ENCODE results near the gene ADORA2A.
"Not testable (repeated sequence)": the region's sequence is repeated elsewhere in the genome, so short reads cannot be mapped to it uniquely, and the experiment has no call there.

The ADORA2A gene

DNA sequence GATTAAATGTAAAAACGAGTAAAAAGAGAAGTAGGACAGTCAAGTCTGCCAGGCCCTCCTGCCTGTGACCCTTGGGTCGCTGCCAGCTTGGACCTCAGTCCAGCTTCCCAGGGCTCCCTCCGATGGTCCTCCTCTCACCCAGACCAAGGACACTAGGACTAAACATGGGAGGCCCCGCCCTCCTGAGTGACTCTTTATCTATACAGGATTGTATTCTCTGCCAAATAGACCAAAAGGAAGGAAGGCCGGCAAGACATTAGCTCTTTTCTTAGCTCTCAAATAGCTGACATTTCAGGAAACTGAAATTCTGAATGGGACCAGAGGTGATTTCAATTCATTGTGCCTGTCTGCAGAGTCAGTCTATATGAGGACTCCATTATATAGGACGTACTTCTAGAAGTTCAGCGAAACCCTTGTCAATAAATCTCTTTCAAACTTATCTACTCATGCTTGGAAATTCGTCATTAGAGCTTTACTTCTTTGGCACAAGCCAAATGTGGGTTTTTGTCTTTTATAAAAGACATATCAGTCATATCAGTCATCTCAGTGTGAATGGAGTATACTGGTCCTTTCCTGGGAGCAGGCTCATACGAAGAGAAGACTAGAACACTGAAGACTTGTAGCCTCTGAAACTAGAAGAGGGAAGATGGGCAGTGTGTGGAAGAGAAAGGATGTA lies 28.5 kb downstream of the ADORA2A start:
- no peak for DNase-seq

GRCh38 chr22:24457894-24458420 lies 30.6 kb downstream of the ADORA2A start:
- DNase-seq: no peak

- no peak for DNase-seq
These were observed 32.5 kb downstream of the ADORA2A start for GRCh38 chr22:24459911-24460310.

- no peak for DNase-seq
These were observed 33.2 kb downstream of the ADORA2A start for GRCh38 chr22:24460418-24461089.

GRCh38 chr22:24463071-24463760 lies 35.8 kb downstream of the ADORA2A start:
- no peak for DNase-seq

DNA sequence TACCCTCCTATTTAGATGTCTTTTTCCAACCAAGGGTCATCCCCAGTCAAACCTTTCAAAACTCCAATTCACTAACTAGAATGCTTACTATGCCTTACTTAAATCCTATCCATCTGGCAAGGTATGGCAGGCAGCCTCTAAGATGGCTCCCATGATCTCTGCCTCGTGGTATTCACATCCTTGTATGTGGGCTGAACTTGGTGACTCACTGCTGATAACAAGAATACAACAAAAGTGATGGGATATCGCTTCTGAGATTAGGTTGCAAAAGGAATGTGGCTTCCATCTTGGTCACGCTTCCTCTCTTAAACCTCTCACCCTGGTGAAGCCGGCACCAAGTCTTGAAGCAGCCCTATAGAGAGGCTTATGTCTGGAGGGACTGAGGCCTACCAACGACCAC lies 38.2 kb downstream of the ADORA2A start:
- no peak for DNase-seq

GRCh38 chr22:24465975-24466374 lies 38.6 kb downstream of the ADORA2A start:
- DNase-seq: no peak

DNA sequence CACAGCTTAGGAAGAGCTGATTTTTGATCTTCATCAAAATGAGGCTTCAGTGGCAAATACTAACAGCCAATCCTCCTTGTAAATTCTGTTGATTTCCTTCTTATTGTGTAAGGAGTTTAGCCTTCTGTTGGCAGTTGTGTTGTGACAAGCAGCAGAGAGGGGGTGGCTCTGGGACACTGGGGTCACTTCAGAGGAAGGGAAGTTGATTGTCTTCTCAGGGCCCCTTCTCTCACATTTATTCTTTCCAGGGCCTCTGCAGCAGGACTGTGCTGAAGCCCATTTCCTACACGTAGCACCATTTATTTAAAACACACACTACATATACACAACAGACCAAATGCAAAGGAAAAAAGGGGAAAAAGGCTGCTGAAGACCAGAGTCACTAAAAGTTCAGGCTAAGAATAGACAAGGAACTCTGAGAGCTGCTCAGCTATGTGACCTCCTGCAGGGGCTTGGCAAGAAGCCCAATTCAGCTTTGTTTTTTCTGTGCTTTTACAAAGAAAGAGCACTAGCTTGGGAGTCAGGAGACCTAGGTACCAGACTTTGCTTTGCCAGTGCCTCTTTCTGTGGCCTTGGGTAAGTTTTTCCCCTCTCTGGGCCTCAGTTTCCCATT lies 39.4 kb downstream of the ADORA2A start:
- peak; percentile 57 for DNase-seq

DNA sequence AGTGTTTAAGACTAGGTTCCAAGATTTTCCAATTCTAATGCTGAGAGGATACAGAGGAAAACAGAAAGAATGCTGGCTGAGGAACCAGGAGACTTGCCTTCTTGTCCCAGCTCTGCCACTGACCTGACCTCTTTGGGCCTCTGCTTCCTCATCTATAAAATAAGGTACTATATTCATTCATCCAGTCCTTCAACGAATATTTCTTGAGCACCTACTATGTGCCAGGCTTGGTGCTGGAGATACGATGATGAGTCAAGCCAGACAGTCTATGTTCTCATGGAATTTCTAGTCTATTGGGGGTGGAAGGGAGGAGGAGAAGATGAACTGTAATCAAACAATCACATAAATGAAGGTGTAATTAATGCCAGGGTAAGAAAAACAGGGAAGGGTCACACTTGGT lies 39.9 kb downstream of the ADORA2A start:
- no peak for DNase-seq

- DNase-seq: no peak
These were observed 44.2 kb downstream of the ADORA2A start for GRCh38 chr22:24471570-24471969.

DNA sequence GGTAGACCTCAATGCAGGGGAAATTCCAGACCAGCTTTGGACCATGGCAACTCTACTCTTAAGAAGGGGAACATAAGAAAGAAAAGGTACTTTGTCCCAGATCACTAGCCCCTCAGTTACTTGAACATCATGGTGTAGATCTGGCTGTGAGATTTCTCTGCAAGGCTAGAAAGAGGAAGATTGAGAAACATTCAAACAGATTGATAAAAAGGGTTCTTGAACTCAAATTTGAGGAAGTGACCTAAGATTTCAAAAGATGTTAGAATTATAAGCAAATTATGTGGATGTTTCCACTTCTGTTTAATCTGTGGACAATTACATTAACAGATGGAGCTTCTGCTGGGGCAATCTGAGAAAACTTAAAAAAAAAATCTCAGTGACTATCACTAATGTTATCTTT lies 45.9 kb downstream of the ADORA2A start:
- no peak for DNase-seq

DNA sequence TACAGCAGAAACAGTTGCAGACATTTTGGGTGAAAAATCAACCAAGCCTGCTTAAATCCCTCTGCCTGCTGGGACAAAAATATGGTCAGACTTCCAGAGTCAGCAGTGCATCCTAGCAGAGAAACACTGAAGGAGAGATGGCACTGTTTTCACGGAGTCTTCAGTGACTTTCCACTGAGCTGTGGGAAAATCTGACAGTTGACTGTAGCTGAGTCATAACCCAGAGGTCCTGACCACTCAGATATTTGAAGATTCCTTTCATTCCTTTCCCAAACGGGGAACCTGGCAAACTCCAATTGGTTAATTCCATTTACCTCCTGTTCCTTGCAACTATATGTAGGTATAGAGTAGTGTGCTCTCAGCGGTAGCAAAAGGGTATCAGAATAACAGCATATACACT lies 46.8 kb downstream of the ADORA2A start:
- DNase-seq: no peak

DNA sequence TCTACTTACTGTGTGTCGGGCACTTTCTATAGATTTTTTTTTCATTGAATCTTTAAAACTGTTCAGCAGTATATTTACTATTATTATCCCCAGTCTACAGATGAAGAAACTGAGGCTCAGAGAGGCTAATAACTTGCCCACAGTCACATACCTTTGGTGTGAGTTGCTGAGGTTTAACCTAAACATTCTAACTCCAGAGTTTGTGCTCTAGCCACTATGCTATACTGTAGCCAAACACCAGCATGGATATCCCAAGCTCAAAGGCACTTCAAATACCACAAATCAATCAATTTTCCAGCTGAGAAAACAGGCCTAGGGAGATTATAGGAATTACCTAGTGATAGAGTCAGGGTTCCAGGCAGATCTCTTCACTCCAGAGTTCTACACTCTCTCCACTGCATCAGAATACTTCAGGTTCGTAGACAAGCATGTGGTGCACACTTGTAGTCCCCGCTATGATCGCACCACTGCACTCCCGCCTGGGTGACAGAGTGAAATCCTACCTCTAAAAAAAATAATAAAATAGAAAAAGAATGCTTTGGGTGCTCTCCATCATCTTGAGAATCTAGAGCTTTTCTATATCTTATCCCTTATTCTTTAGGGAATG lies 47.4 kb downstream of the ADORA2A start:
- no peak for DNase-seq

GRCh38 chr22:24481641-24482040 lies 54.2 kb downstream of the ADORA2A start:
- DNase-seq: no peak

- no peak for DNase-seq
These were observed 55.2 kb downstream of the ADORA2A start for GRCh38 chr22:24482575-24482974.

GRCh38 chr22:24482998-24483397 lies 55.6 kb downstream of the ADORA2A start:
- no peak for DNase-seq

DNA sequence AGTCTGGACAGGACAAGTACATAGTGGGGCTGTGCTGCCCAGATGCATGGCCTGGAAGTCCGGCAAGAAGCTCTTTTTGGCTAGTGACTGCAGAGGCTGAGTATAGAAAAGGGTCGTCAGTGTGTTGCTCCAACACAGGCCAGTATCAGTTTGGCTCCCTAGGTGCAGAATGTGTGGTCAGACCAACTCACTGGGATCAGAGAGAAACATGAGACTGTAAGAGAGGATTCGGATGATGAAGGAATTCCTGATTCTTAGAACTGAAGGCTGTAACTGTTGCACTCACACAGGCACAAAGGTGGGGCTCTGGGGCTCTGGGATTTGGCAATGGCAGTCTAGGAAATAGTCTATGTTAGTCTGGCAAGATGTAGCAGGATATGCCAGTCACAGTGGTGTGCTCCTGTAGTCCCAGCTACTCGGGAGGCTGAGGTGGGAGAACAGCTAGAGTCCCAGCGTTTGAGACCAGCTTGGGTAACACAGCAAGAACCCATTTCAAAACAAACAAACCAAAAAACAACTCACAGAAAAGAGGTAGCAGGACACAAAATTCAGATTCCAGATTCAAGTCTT lies 56.7 kb downstream of the ADORA2A start:
- DNase-seq: no peak

GRCh38 chr22:24485170-24485569 lies 57.8 kb downstream of the ADORA2A start:
- no peak for DNase-seq

- DNase-seq: no peak
These were observed 58.2 kb downstream of the ADORA2A start for GRCh38 chr22:24485608-24486007.

GRCh38 chr22:24486501-24486921 lies 59.1 kb downstream of the ADORA2A start:
- no peak for DNase-seq

DNA sequence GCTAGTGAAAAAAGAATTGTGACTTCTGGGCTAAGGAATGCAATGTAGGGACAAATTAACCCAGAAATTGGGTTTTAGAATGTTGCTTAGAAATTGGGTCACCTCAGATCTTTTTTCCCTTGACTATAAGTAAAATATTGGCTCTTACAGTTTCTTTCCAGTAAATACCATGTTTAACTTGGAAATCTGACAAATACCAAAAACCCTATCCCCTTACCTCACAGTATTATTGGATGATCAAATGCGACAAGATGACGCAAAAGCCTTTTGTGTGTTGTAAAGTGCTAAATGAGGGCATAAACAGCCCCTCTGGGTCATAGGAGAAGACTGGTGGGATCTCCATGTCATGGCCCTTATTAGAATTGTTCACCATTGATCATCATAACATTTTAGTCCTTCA lies 61.6 kb downstream of the ADORA2A start:
- DNase-seq: no peak

DNA sequence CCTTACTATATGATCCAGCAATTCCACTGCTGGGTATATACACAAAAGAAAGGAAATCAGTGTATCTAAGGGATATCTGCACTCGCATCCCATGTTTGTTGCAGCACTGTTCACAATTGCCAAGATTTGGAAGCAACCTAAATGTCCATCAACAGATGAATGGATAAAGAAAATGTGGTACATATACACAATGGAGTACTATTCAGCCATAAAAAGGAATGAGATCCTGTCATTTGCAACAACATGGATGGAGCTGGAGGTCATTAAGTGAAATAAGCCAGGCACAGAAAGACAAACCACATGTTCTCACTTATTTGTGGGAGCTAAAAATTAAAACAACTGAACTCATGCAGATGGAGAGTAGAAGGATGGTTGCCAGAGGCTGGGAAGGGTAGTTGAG lies 62.0 kb downstream of the ADORA2A start:
- not testable (repeated sequence) for DNase-seq
